MV-4-11 (cell line): ENCODE measurements around the gene TINAG.

Source experiments
- DNase-seq: peaks from one replicate; lab custom pipeline; 2025; lab: John Stamatoyannopoulos, UW

TINAG gene, protein sequence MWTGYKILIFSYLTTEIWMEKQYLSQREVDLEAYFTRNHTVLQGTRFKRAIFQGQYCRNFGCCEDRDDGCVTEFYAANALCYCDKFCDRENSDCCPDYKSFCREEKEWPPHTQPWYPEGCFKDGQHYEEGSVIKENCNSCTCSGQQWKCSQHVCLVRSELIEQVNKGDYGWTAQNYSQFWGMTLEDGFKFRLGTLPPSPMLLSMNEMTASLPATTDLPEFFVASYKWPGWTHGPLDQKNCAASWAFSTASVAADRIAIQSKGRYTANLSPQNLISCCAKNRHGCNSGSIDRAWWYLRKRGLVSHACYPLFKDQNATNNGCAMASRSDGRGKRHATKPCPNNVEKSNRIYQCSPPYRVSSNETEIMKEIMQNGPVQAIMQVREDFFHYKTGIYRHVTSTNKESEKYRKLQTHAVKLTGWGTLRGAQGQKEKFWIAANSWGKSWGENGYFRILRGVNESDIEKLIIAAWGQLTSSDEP

DNA sequence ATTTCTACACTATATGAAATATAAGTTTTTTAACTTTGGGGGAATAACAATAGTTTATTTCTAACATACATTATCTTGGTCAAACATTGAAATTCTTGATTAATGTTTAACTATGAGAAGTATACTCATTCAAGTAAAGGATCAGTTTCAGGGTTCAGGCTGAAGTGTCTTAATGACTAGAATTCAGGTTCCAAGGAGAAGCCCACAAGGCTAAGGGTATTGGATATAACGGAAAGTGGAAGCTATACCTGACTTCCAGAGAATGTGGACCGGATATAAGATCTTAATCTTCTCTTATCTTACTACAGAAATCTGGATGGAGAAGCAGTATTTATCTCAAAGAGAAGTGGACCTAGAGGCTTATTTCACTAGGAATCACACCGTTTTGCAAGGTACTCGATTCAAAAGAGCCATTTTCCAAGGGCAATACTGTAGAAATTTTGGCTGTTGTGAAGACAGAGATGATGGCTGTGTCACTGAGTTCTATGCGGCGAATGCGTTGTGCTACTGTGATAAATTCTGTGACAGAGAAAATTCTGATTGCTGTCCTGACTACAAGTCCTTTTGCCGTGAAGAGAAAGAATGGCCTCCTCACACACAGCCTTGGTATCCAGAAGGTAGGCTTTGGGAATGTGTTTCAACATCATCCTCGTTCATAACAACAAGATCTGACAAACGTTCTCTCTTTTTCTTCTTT, at the start of gene TINAG:
TINAG (plus strand) TSS at position 153 of the 697 bp plus-strand sequence; CDS start at position 263, 110 bp downstream.
- no peak for DNase-seq

DNA sequence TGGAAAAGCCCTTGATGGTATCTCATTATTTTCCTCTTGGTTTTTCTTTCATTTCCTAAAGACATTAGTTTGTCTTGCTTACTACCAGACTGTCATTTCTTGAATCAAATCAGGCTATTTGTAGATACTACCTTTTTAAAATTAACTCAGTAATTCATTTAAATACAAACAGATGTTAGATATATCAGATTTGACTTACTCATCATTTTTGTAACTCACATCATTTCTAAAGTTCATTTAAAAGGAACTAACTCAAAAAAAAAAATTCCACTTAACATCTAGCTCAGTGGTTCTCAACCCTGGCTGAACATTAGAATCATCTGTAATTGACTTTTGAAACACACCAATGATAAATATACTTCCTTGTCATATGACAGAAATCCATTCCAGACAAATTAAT, 48.2 kb upstream of the TINAG start:
- no peak for DNase-seq

DNA sequence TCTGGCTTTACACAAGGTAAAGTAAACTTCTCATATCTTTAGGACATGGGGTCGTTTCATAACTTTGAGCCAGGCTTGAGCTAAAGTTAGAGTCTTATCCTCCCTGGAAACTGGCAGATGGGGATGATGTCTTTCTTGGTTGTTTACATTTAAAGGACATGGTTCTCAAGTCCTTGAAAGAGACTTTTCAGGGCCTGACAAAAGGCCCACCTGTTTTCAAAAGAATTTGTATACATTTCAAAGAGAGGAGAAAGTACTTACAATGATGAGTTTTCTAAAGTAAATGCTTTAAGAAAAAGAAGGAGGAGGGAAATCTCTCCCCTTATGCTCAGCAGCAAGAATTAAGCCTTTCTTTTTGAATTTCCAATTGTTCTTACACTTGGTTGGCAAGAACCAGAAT, 45.7 kb upstream of the TINAG start:
- no peak for DNase-seq

DNA sequence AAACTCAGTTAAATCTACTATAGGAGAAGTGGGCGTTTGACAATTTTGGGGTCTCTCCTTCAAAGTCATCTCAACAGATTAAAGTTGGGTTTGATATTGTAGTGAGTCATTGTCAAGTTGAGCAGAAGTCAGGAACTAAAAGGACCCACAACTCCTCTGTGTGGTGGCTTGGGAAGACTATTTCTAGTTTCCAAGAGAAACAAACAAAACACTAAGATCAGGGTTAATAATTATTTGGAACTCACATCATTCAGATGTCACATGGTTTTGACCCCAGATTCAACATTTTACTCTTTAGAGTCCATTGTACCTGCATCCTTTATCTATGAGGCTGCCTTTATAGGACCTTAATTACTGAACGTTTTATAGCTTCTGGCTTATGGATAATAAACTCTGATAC, 45.3 kb upstream of the TINAG start:
- DNase-seq: no peak

DNA sequence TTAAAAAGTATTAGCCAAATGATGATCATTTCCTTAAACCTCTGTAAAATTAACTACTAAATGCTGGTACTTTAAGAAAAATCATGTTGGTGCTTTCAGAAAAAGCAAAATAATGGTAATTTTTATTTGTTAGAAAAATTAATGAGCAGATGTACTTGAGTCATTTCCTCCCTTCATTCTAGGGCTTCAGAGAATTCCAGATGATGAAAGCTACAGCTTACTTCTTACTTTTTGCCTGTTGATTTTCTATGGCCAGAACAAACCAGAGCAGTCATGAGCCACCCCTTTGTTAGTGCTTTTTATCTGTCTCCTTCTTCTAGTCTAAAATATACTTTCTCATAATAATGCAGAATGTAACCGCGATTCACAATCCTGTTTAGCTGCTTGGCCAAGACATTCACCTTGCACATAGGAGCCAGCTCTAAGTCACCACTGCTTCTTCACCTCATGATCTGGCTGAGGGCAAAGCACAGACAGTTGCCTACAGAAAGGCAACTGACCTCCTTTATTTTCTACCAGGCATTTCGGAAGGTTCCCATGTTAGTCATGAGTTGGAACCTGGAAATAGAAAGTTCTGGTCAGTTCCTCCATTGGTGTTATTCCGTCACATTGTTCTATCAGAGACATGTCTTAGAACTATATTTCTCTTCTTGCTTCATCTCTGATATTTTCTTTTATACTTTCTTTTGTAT, 43.5 kb upstream of the TINAG start:
- DNase-seq: no peak

DNA sequence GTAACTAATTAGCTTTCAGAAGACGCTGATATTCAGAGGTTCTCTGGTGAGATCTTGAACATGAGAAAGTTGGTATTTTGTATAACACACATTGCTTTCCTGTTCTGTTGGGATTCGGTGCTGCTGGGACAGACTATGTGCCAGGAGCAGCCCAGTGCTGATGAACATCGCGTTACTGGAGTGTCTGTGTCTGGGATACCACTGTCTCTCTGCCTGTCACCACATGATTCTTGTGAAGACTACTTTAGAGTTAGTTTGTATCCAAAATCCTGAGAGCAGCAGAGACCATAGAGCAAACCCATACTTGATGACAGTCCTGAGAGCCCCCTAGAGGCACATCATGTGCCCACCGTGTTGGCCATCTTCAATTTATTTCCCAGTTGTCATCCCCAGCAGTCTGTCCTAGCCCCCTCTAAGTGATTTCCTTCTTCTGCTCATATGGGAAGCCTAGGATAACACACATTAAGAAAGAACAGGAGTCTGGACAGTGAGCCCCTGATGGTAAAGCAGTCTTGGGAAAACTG, 41.8 kb upstream of the TINAG start:
- DNase-seq: no peak

DNA sequence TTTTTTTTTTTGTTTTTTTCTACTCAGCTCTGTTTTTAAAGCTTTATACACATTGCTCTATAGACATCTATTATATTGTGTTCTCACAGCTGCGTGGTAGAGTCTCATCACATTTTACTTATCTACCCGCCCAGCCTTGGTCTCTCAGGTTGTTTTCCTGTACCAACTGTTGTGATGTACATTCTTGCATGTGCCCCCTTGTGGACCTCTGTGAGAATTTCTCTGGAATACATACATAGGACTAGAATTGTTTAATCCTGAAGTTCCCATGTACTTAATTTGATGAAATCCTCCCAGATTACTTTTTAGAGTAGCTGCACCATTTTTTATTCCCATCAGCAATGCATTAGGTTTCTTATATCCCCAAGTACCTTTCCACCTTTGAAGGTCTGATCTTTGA, 40.4 kb upstream of the TINAG start:
- peak; percentile 25 for DNase-seq

DNA sequence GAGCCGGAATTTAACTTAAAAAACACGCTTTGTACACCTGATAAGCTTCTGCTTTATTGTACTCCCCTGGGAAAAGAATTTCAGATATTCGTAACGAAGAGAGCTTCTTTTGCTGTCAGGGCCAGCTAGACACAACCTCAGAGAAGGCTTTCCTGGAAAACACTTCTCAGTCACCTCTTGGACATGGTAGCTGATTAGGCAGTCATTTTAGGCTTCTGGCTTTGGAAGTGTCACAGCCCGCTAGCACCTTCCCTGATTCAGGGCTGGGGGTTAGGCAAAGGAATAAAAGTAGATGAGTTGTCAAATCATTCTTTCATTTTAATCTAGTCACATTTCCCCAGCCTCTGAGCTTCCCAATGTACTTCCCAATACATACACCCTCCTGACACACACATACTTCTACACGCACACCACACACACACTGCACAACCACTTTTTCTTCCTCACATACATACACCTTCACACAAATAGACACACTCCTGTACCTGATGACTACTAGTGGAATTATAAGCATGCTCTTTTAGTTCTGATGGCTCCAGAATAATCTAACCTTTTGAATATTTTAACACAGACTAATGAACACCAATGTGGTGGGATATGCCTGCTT, 34.9 kb upstream of the TINAG start:
- DNase-seq: no peak

DNA sequence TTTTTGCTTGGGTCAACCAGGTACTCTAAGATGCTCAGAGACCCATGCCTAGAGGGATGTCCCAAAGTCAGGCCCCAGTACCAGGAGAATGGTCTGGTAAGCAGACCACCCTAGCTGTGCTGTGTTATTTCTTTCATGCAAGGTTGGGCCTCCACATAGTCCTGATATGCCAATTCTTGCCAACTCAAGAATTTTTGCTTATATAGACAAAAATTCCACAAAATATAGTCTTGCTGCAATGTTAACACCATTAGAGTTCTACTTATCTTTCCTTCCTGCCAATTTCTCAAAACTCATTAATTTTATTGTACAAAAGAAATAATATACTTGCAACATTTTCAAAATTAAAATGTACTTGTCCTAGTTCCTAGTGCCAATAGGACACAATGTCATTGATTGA, 33.9 kb upstream of the TINAG start:
- no peak for DNase-seq

DNA sequence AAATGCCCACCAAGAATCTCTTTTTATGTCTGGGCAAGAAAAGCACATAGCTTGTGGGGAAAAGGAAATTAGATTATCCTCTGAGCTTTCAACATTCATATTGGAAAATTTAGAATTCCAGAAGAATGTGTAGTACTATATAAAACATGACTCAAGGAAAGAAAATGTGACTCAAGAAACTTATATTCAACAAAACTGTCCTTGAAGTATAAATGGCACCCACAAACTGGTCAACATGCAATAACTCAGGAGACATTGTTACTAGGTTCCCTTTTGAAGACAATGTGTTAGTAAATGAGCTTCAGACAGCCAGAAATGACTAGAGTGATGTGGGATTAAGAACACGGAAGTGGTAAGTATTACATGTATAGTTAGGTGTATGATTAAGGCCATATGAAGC, 26.1 kb upstream of the TINAG start:
- DNase-seq: no peak

DNA sequence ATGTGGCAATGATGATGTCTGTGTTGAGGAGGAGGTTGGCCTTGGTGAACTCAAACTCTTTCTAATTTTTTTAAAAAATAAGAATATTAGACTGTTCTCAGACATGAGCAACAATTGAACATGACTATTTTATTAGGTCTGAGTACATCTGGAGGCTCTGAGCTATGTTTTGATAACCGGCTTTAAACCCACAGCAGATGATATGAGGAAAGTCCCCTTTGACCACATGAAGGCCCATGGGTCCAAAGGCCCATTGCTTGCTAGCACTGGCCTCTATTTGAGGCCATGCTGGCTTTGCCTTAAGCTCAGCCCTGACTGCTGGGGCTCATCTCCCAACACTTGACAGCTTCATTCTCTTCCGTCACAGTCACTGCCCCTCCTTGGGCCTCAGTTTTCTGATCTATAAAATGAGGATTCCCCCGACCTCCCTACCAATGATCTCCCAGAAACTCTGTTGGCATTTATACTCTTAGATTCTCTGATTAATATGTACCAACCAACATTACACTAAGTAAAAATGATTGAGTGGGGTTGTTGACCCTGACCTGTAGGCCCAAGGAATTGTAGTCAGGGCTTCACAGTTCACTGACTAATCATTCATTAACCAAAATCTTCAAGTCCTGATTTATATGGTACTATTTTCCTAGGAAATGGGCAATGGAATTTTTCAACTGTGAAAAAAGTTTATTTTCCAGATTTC, 23.9 kb upstream of the TINAG start:
- no peak for DNase-seq

DNA sequence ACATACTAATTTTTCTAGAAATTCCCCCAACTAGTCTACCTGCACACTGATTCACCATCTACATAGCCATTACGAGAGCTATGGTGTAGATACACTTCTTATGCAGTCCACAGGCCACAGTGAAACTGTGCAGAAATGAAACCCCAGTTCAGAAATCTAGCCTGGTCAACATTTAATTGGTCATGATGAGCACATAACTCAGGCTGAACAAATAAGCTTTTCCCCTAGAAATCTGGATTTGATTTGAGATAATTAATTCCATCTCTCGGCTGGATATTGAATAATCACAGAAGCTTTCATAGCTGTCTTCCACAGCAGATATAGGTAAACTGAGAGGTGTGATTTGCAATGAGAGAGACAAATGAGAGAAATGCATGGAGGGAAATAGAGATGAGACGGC, 22.6 kb upstream of the TINAG start:
- no peak for DNase-seq

DNA sequence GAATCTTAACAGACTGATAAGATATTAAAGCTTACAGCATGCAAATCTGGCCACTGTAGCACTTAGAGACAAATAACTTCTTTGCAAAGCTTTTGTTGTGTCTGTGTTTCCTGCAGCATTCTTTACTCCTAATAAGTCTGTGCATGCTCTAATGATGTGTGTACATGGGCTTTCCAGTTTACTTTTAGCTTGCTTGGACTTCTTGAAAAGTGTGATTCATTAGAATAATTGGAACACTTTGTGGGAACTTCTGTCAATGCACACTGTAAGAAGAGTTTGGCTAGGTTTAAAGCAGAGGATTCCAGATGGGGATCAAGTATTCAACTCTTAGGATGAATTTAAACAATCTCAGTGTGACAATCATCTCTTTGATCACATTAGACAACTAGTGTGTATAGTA, 22.1 kb upstream of the TINAG start:
- no peak for DNase-seq

DNA sequence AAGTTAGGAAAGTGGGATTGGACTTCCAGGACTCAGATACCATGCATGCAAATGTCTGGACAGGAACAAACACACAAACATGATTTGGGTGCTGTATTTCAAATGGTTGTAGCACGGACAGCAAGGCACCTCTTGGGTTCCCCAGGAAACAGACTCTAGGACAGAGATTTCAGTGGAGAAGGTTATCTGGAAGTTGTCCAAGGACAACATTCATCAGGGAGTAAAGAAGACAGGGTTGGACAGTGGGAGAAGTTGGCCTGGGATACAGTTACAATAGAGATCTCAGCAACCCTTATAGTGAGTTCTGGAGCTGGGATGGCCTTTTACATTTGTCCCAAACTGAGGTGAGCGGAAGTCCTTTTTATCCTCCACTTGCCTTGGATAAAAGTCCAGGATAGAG, 19.8 kb upstream of the TINAG start:
- no peak for DNase-seq

DNA sequence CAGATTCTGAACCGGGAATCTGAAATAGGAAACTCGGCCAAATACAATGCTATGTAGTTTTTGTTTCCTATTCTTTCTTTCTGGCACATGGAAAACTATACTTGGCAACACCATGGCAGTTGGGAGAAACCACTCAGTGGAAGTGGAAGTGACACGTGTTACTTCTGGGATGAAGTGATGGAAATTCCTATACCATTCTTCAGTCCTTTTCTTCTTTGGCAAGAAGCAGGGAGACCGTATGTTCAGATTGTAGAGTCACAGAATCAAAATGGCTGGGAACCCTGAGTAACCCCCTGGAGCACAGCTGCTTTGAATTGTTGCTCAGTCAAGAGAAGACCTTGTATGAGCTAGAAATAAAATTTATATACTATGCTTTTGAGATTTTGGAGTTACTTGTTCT, 18.8 kb upstream of the TINAG start:
- DNase-seq: no peak

DNA sequence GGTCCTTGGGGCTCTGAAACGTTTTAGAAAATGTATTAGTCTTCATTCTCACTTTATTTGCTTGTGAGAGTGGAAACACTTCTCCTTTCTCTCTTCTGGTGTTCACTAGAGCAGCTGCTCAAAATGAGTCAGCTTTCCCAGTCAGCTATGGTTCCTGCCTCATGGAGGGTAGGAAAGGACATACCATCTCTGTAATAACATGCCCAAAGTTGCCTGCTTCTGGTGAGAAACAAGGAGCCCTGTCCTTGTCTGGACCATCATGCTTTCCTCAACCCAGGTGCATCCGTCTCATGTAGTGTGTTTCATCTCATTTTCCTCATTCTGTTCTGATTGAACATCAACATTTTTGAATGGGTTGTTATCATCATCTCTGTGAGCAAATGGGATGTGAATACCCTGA, 17.1 kb upstream of the TINAG start:
- DNase-seq: peak; percentile 21

DNA sequence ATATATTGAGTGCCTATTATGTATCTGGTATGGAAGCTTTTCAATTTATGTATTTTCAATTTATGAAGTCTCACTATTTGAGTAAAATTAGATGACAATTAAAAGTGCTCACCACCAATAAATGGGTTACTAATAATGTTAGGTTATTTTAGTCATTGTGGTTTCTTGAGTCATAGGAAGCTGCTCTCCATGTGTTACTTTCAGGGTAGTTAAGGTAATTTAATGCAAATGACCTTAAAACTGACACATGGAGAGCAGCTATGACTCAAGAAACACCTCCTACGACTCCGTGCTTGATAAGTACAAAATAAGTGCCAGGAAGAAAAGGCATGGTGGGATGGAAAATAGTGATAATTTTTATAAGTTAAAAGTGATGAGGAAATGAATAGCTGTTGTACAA, 16.5 kb upstream of the TINAG start:
- no peak for DNase-seq

DNA sequence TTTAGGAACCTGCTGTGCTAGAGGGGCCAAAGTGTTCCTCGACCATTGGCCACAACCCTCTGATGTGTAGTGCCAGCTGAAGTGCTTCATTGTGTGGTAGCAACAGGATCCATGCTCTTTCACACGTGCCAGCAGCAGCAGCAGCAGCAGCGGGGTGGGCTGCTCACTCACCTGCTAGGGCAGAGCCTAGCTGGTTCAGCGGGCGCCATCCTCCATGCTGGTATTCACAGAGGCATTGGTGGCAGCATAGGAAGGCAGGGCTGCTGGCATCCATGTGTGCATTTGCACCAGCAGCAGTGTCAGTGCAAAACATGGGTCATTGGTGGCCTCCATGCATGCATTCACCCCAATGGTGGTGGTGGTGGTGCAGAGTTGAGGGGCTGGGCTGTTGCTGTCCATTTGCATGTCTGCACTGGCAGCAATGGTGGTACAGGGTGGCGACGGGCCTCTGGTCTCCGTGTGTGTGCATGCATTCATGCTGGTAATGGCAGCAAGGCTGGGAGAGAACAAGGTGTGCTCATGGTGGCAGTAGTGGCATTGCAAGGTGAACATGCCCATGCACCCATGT, 13.2 kb upstream of the TINAG start:
- no peak for DNase-seq

DNA sequence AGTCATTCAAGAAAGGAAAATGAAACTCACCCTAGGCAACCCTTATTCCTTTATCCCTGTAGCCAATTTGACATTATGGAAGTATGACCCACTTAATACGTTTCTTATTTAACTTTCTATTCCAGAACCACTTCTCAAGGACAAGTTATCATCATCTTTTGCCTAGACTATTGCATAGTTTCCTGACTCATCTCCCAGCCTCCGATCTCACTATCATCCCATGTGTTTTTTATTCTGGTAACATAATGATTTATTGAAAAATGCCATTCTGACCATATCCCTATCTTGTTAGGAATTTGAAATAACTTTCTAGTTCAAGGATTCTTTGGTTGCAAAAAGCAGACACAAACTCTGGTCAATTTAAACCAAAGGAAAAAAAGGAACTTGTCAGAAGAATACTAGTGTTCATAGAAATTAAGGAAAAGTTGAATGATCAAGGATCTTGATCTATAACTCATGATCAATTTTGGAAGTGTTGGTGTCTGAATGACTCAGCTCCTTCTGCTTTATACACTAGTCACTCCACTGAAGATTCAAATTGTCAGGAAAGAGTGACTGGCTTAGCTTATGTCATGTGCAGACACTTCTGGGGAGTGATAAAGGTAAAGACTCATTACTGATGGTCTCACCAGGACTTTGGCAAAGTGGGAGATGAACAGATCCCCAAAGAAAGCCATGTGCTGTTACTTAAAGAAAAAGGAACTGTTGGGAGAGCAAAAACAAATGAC, 8.5 kb upstream of the TINAG start:
- no peak for DNase-seq

DNA sequence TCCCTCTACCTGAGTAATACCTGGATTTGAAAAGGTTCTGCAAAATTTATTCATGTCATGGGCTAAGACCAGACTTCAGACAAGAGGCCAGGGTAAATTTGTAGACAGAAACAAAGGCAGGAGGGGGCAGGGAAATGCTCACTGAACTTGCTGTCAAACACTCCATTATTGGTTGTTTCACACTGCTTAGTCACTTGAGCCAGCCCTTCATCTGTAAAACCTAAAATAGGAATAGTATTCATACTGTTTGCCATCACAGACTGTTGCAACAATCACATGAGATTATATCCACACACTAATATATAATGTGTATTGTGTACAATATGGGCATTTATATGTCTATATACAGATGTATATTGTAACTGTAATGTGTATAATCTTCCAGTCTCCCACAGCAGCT, 6.5 kb upstream of the TINAG start:
- DNase-seq: no peak
